Type B pancreatic cell (in vitro differentiated cells): ENCODE data around the gene HGD. TPM values are rescaled to one million over a fixed set of nuclear protein-coding genes. Genes with fewer than 3 reads are reported as not detected.
"Not testable (repeated sequence)": the region's sequence is repeated elsewhere in the genome, so short reads cannot be mapped to it uniquely, and the experiment has no call there.

ENCODE experiments used
- DNase-seq: peaks from one replicate; pipeline ENCODE4 v3.0.0; 2021; ENCODE audit warnings: mixed read lengths; ENCODE audit not compliant: unreplicated experiment; ENCODE audit errors: extremely low spot score
- H3K27ac Mint-ChIP-seq: 2 replicates; pipeline ENCODE4 v1.8.0; 2021; ENCODE audit warnings: mild to moderate bottlenecking, mixed read lengths
- H3K27me3 Mint-ChIP-seq: 2 replicates; pipeline ENCODE4 v1.8.0; 2021; ENCODE audit warnings: mixed read lengths
- H3K36me3 Mint-ChIP-seq: 2 replicates; pipeline ENCODE4 v1.8.0; 2021; ENCODE audit warnings: mixed read lengths
- H3K4me1 Mint-ChIP-seq: one replicate; pipeline ENCODE4 v1.8.0; 2021; ENCODE audit warnings: mixed read lengths; ENCODE audit not compliant: unreplicated experiment
- H3K4me3 Mint-ChIP-seq: 2 replicates; pipeline ENCODE4 v1.8.0; 2021; ENCODE audit warnings: mild to moderate bottlenecking, mixed read lengths
- H3K9me3 Mint-ChIP-seq: 2 replicates; pipeline ENCODE4 v1.8.0; 2021; ENCODE audit warnings: mixed read lengths
- CTCF ChIP-seq: fragments of 200-600 bp; sonication (generic); conservative IDR thresholded peaks from 2 replicates; pipeline ENCODE4 v1.5.0; 2021; ENCODE audit warnings: antibody characterized with exemption, mild to moderate bottlenecking
- total RNA-seq: library from RNA; stranded (reverse); gene quantifications from 2 replicates; pipeline ENCODE4 v1.2.1, GENCODE V29; 2021; ENCODE audit warnings: low replicate concordance

Gene HGD
- total RNA-seq, 1 donor from 2014 or later = 10.4 TPM

GRCh38 chr3:120622457-120622856, 59.6 kb downstream of the HGD start:
- Mint-ChIP-seq H3K4me1 (no peaks in the 10 kb centered on the region), H3K27me3 (peaks cover 3% of the 10 kb centered on the region), H3K27ac (no peak overlapping the region), H3K4me3 (no peak overlapping the region), H3K36me3 (no peaks in the 10 kb centered on the region), H3K9me3 (no peaks in the 10 kb centered on the region)
- no peak for DNase-seq
- no peak for TF ChIP-seq CTCF

GRCh38 chr3:120616745-120617144, 65.3 kb downstream of the HGD start:
- not testable (repeated sequence) for H3K27ac Mint-ChIP-seq, H3K9me3 Mint-ChIP-seq, H3K27me3 Mint-ChIP-seq, H3K4me1 Mint-ChIP-seq, H3K36me3 Mint-ChIP-seq, H3K4me3 Mint-ChIP-seq, DNase-seq

- Mint-ChIP-seq H3K27ac (no peak overlapping the region), H3K27me3 (no peaks in the 10 kb centered on the region), H3K4me1 (no peaks in the 10 kb centered on the region), H3K36me3 (no peaks in the 10 kb centered on the region), H3K4me3 (no peak overlapping the region), H3K9me3 (no peaks in the 10 kb centered on the region)
- DNase-seq = no peak
- TF ChIP-seq CTCF = no peak
These were observed 66.0 kb downstream of the HGD start for GRCh38 chr3:120615847-120616609.

- no peak for DNase-seq
- H3K4me1 Mint-ChIP-seq = no peaks in the 10 kb centered on the region
- no peaks in the 10 kb centered on the region for H3K27me3 Mint-ChIP-seq
- no peaks in the 10 kb centered on the region for H3K36me3 Mint-ChIP-seq
- TF ChIP-seq CTCF = no peak
- no peak overlapping the region for H3K27ac Mint-ChIP-seq
- no peaks in the 10 kb centered on the region for H3K9me3 Mint-ChIP-seq
- H3K4me3 Mint-ChIP-seq = no peak overlapping the region
These were observed 67.3 kb downstream of the HGD start for GRCh38 chr3:120614765-120615164.

- Mint-ChIP-seq H3K4me3 (no peak overlapping the region), H3K27me3 (no peaks in the 10 kb centered on the region), H3K27ac (no peak overlapping the region), H3K36me3 (no peaks in the 10 kb centered on the region), H3K9me3 (no peaks in the 10 kb centered on the region), H3K4me1 (no peaks in the 10 kb centered on the region)
- no peak for TF ChIP-seq CTCF
- no peak for DNase-seq
These were observed 73.5 kb downstream of the HGD start for GRCh38 chr3:120608506-120608905.

- H3K4me3 Mint-ChIP-seq = no peak overlapping the region
- peaks cover 4% of the 10 kb centered on the region for H3K4me1 Mint-ChIP-seq
- H3K27me3 Mint-ChIP-seq = no peaks in the 10 kb centered on the region
- TF ChIP-seq CTCF = no peak
- H3K9me3 Mint-ChIP-seq = no peaks in the 10 kb centered on the region
- no peak overlapping the region for H3K27ac Mint-ChIP-seq
- no peak for DNase-seq
- H3K36me3 Mint-ChIP-seq = peaks cover 18% of the 10 kb centered on the region
These were observed 77.3 kb downstream of the HGD start for GRCh38 chr3:120604784-120605183.
